HepG2 (cell line): ENCODE measurements around the gene TNNI3. TPM values are rescaled to one million over a fixed set of nuclear protein-coding genes. Genes with fewer than 3 reads are reported as not detected.
A peak's percentile ranks its signal among the peaks of the same experiment; 100 is the strongest.

ENCODE experiments used
- BRCA1 ChIP-seq: sonication (generic); formaldehyde crosslinking; IDR thresholded peaks from 2 replicates; pipeline ENCODE4 v1.4.0; 2020; ENCODE audit warnings: missing genetic modification reagents
- CREM ChIP-seq, 2 experiments: sonication (generic) in 1 of 2; formaldehyde crosslinking in 1 of 2; IDR thresholded peaks; 2 replicates each; pipeline versions ENCODE4 v1.4.0 to v1.6.1; 2016 to 2020; ENCODE audit warnings: antibody characterized with exemption in 1 of 2, mild to moderate bottlenecking in 1 of 2, missing genetic modification reagents in 1 of 2
- CSRNP2 ChIP-seq: sonication (generic); formaldehyde crosslinking; conservative IDR thresholded peaks from 2 replicates; pipeline ENCODE4 v1.8.0; 2022; ENCODE audit warnings: low read depth, missing genetic modification reagents
- LBX2 ChIP-seq: sonication (generic); formaldehyde crosslinking; IDR thresholded peaks from 2 replicates; pipeline ENCODE4 v1.5.0; 2020; ENCODE audit warnings: missing genetic modification reagents, mild to moderate bottlenecking, borderline replicate concordance
- MAFK ChIP-seq, 2 experiments: IDR thresholded peaks in 1 of 2; conservative IDR thresholded peaks in 1 of 2; 2 replicates each; pipeline ENCODE4 v1.6.1; 2011; ENCODE audit warnings: improper control_type of control experiment in 2 of 2, low read length in 2 of 2
- NFRKB ChIP-seq: fragments of 450-650 bp; IDR thresholded peaks from 2 replicates; pipeline ENCODE4 v1.6.1; 2017
- NR2F1 ChIP-seq, 2 experiments: fragments of 450-650 bp in 1 of 2; formaldehyde crosslinking in 1 of 2; IDR thresholded peaks; 2 replicates each; pipeline versions ENCODE4 v1.5.0 to v1.6.1; 2016 to 2020; ENCODE audit warnings: mild to moderate bottlenecking in 1 of 2, missing compliant biosample characterization in 1 of 2, missing genetic modification reagents in 1 of 2, moderate library complexity in 1 of 2
- PHF5A ChIP-seq: IDR thresholded peaks from one replicate; pipeline ENCODE4 v1.6.1; 2018; ENCODE audit warnings: low read depth, missing genetic modification reagents; ENCODE audit not compliant: unreplicated experiment
- PHF8 ChIP-seq: sonication (generic); formaldehyde crosslinking; IDR thresholded peaks from 2 replicates; pipeline ENCODE4 v1.5.0; 2020; ENCODE audit warnings: missing genetic modification reagents
- PPARG ChIP-seq: conservative IDR thresholded peaks from 2 replicates; pipeline ENCODE4 v1.6.1; 2016; ENCODE audit warnings: missing biosample characterization, missing genetic modification reagents
- SATB2 ChIP-seq: sonication (generic); formaldehyde crosslinking; IDR thresholded peaks from 2 replicates; pipeline ENCODE4 v1.5.0; 2020; ENCODE audit warnings: missing genetic modification reagents
- SRSF9 ChIP-seq: fragments of 200-400 bp; formaldehyde crosslinking; IDR thresholded peaks from 2 replicates; pipeline ENCODE4 v1.6.1; 2018; ENCODE audit warnings: borderline replicate concordance, mild to moderate bottlenecking, low read depth, low read length; ENCODE audit not compliant: insufficient read depth, poor library complexity, severe bottlenecking
- TARDBP ChIP-seq: sonication (generic); formaldehyde crosslinking; IDR thresholded peaks from 2 replicates; pipeline ENCODE4 v1.8.0; 2022; ENCODE audit warnings: mild to moderate bottlenecking, missing genetic modification reagents
- TBL1XR1 ChIP-seq: fragments of 150-350 bp; IDR thresholded peaks from 2 replicates; pipeline ENCODE4 v1.6.1; 2014; ENCODE audit warnings: borderline replicate concordance, low read length; ENCODE audit not compliant: partially characterized antibody
- THAP11 ChIP-seq: IDR thresholded peaks from 2 replicates; pipeline ENCODE4 v1.6.1; 2016; ENCODE audit warnings: missing biosample characterization, missing genetic modification reagents
- ZNF589 ChIP-seq: sonication (generic); formaldehyde crosslinking; conservative IDR thresholded peaks from 2 replicates; pipeline ENCODE4 v1.8.0; 2022; ENCODE audit warnings: mild to moderate bottlenecking, moderate library complexity, missing genetic modification reagents
- ZNF780A ChIP-seq: sonication (generic); formaldehyde crosslinking; IDR thresholded peaks from 2 replicates; pipeline ENCODE4 v1.8.0; 2022; ENCODE audit warnings: mild to moderate bottlenecking, missing genetic modification reagents, moderate library complexity
- polyA plus RNA-seq, 8 experiments: library from polyadenylated mRNA; depleted of rRNA in 3 of 8; stranded (reverse) in 7 of 8; unstranded in 1 of 8; fragments of >200 nt; fragmentation: Illumina TruSeq in 4 of 8; extraction: Trizol in 4 of 8; gene quantifications; 2 replicates each; pipeline versions ENCODE4 v1.2.1 to v1.2.3, GENCODE V29; 2011 to 2016; ENCODE audit warnings: low read depth in 4 of 8, missing spikeins in 1 of 8, mixed read lengths in 1 of 8; ENCODE audit not compliant: insufficient read depth in 1 of 8
- total RNA-seq, 5 experiments: library from RNA; depleted of rRNA; stranded (reverse); fragments of >200 nt; fragmentation: Illumina TruSeq; extraction: Trizol; gene quantifications; 2 replicates each; pipeline ENCODE4 v1.2.3, GENCODE V29; 2016; ENCODE audit warnings: low read depth in 1 of 5
- TF ChIP-seq, protein P1 (sequence below): sonication (generic); formaldehyde crosslinking; IDR thresholded peaks from 2 replicates; pipeline ENCODE4 v1.4.0; 2020; ENCODE audit warnings: missing genetic modification reagents
- TF ChIP-seq, protein P2 (sequence below): sonication (generic); formaldehyde crosslinking; IDR thresholded peaks from 2 replicates; pipeline ENCODE4 v1.4.0; 2020; ENCODE audit warnings: missing genetic modification reagents, borderline replicate concordance

Gene TNNI3
- total and polyA plus RNA-seq, 2 of the 13 experiments (the other 11 are each of a cell fraction or from before 2014, with no cell fraction given), result 3.5 to 3.7 TPM

GRCh38 chr19:55165952-55166529 lies 8.5 kb upstream of the TNNI3 start (continued):
- TF ChIP-seq NFRKB (no peak), LBX2 (CRISPR knock-in tag) (no peak), ZNF589 (no peak), THAP11 (CRISPR knock-in tag) (peak; percentile 97), PHF8 (CRISPR knock-in tag) (peak; percentile 33; the same call in 1 of the 2 replicates), MAFK (conservative IDR thresholded peaks at IDR 0.05 in 1 of 2, IDR thresholded peaks at IDR 0.05 in 1 of 2; ENCODE audit: low read length in 2 of 2) (no peak), PHF5A (CRISPR knock-in tag) (peak; percentile 47), CSRNP2 (CRISPR knock-in tag) (no peak), PPARG (CRISPR knock-in tag) (no peak), SATB2 (CRISPR knock-in tag) (no peak), ZNF780A (CRISPR knock-in tag) (no peak), SRSF9 (no peak), TBL1XR1 (peak; percentile 16), TARDBP (CRISPR knock-in tag) (peak; percentile 32; the same call in 1 of the 2 replicates), NR2F1 (CRISPR knock-in tag; IDR thresholded peaks at IDR 0.05) (no peak), CREM (IDR thresholded peaks at IDR 0.05) (peak; percentile 77; the same call in 1 of the 2 replicates), CREM (CRISPR knock-in tag; IDR thresholded peaks at IDR 0.05) (no peak), BRCA1 (CRISPR knock-in tag) (no peak)
- TF ChIP-seq, protein P1, sequence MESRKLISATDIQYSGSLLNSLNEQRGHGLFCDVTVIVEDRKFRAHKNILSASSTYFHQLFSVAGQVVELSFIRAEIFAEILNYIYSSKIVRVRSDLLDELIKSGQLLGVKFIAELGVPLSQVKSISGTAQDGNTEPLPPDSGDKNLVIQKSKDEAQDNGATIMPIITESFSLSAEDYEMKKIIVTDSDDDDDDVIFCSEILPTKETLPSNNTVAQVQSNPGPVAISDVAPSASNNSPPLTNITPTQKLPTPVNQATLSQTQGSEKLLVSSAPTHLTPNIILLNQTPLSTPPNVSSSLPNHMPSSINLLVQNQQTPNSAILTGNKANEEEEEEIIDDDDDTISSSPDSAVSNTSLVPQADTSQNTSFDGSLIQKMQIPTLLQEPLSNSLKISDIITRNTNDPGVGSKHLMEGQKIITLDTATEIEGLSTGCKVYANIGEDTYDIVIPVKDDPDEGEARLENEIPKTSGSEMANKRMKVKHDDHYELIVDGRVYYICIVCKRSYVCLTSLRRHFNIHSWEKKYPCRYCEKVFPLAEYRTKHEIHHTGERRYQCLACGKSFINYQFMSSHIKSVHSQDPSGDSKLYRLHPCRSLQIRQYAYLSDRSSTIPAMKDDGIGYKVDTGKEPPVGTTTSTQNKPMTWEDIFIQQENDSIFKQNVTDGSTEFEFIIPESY (CRISPR knock-in tag), result peak; percentile 6; the same call in 1 of the 2 replicates
- TF ChIP-seq, protein P2, sequence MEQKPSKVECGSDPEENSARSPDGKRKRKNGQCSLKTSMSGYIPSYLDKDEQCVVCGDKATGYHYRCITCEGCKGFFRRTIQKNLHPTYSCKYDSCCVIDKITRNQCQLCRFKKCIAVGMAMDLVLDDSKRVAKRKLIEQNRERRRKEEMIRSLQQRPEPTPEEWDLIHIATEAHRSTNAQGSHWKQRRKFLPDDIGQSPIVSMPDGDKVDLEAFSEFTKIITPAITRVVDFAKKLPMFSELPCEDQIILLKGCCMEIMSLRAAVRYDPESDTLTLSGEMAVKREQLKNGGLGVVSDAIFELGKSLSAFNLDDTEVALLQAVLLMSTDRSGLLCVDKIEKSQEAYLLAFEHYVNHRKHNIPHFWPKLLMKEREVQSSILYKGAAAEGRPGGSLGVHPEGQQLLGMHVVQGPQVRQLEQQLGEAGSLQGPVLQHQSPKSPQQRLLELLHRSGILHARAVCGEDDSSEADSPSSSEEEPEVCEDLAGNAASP (CRISPR knock-in tag), result 0 out of 2 replicates have a peak, but pooled peaks have one; percentile 15
